HL-60 (cell line): ENCODE results near the gene MYO15A.

Experiments used
- CTCF ChIP-seq: IDR thresholded peaks from one replicate; pipeline ENCODE4 v1.5.1; 2011; ENCODE audit warnings: low read length, control low read depth, inconsistent platforms; ENCODE audit not compliant: insufficient read depth
- GABPA ChIP-seq: IDR thresholded peaks from 2 replicates; pipeline ENCODE4 v1.6.1; 2012; ENCODE audit warnings: low read depth
- POLR2AphosphoS5 ChIP-seq: IDR thresholded peaks from 2 replicates; pipeline ENCODE4 v1.6.1; 2012; ENCODE audit warnings: low read depth
- REST ChIP-seq: IDR thresholded peaks from 2 replicates; pipeline ENCODE4 v1.6.1; 2012; ENCODE audit warnings: low read depth; ENCODE audit not compliant: insufficient replicate concordance

- TF ChIP-seq POLR2AphosphoS5 (no peak), CTCF (no peak), GABPA (no peak), REST (no peak)
Measured at GRCh38 chr17:18111330-18111971, 2.9 kb downstream of the MYO15A start.
